HEK293 (cell line): Measurements from ENCODE around the gene TEC.

ENCODE experiments used
- CTCF ChIA-PET: fragments of 350-600 bp; formaldehyde crosslinking; extraction: SDS; loops from one replicate; lab custom pipeline; 2021; ENCODE audit warnings: antibody characterized with exemption; lab: Yijun Ruan, JAX
- POLR2A ChIA-PET: fragments of 300-600 bp; formaldehyde crosslinking; extraction: SDS; loops from one replicate; lab custom pipeline; 2020; ENCODE audit warnings: antibody characterized with exemption, inconsistent platforms; lab: Yijun Ruan, JAX
- H3K27ac ChIP-seq: fragments of 200-500 bp; sonication (Bioruptor generic); 2 replicates; pipeline ENCODE4 v1.5.1; 2014; ENCODE audit warnings: low read depth, low read length, control low read depth, inconsistent platforms; ENCODE audit errors: extremely low read depth
- H3K36me3 ChIP-seq, 2 experiments: fragments of 200-500 bp in 1 of 2; sonication (Bioruptor generic) in 1 of 2; 1 replicate in 1 of 2; 2 replicates in 1 of 2; pipeline ENCODE4 v1.5.1; 2014 to 2017; ENCODE audit warnings: inconsistent platforms in 2 of 2, low read length in 2 of 2; ENCODE audit not compliant: control insufficient read depth in 2 of 2, insufficient read depth in 1 of 2
- H3K4me1 ChIP-seq: fragments of 200-500 bp; sonication (Bioruptor generic); 2 replicates; pipeline ENCODE4 v1.5.1; 2014; ENCODE audit warnings: mild to moderate bottlenecking, low read length, inconsistent platforms; ENCODE audit not compliant: control insufficient read depth, insufficient read depth
- H3K4me3 ChIP-seq: 2 replicates; pipeline ENCODE4 v1.5.1; 2011; ENCODE audit warnings: low read depth, mild to moderate bottlenecking, control low read depth, low read length, moderate library complexity
- H3K9me3 ChIP-seq: fragments of 200-500 bp; sonication (Bioruptor generic); 2 replicates; pipeline ENCODE4 v1.5.1; 2014; ENCODE audit warnings: low read depth, low read length, inconsistent platforms; ENCODE audit not compliant: control insufficient read depth, insufficient read depth
- KLF8 ChIP-seq: fragments of 450-650 bp; formaldehyde crosslinking; IDR thresholded peaks from 2 replicates; pipeline ENCODE4 v1.5.1; 2016; ENCODE audit warnings: missing biosample characterization, missing genetic modification characterization
- MZF1 ChIP-seq: fragments of 450-650 bp; formaldehyde crosslinking; IDR thresholded peaks from 2 replicates; pipeline ENCODE4 v1.5.1; 2017; ENCODE audit warnings: missing biosample characterization, missing genetic modification characterization, borderline replicate concordance
- ZFP69B ChIP-seq: fragments of 450-650 bp; formaldehyde crosslinking; IDR thresholded peaks from 2 replicates; pipeline ENCODE4 v1.5.1; 2016; ENCODE audit warnings: missing biosample characterization, missing genetic modification characterization
- ZNF133 ChIP-seq: fragments of 450-650 bp; formaldehyde crosslinking; IDR thresholded peaks from 2 replicates; pipeline ENCODE4 v1.5.1; 2016; ENCODE audit warnings: missing biosample characterization, missing genetic modification characterization
- ZNF211 ChIP-seq: fragments of 450-650 bp; formaldehyde crosslinking; IDR thresholded peaks from 2 replicates; pipeline ENCODE4 v1.5.1; 2016; ENCODE audit warnings: low read depth, missing biosample characterization, missing genetic modification characterization
- ZNF239 ChIP-seq: fragments of 450-650 bp; formaldehyde crosslinking; IDR thresholded peaks from 2 replicates; pipeline ENCODE4 v1.5.1; 2016; ENCODE audit warnings: missing biosample characterization, missing genetic modification characterization
- ZNF24 ChIP-seq: fragments of 450-650 bp; formaldehyde crosslinking; IDR thresholded peaks from 2 replicates; pipeline ENCODE4 v1.5.1; 2016; ENCODE audit warnings: missing biosample characterization, missing genetic modification characterization
- ZNF324 ChIP-seq: fragments of 450-650 bp; formaldehyde crosslinking; IDR thresholded peaks from 2 replicates; pipeline ENCODE4 v1.5.1; 2016; ENCODE audit warnings: missing biosample characterization, missing genetic modification characterization
- ZNF501 ChIP-seq: fragments of 450-650 bp; formaldehyde crosslinking; IDR thresholded peaks from 2 replicates; pipeline ENCODE4 v1.5.1; 2016; ENCODE audit warnings: missing biosample characterization, missing genetic modification characterization
- ZNF510 ChIP-seq: fragments of 450-650 bp; formaldehyde crosslinking; IDR thresholded peaks from 2 replicates; pipeline ENCODE4 v1.5.1; 2018; ENCODE audit warnings: mild to moderate bottlenecking, missing genetic modification characterization, missing biosample characterization; ENCODE audit not compliant: insufficient replicate concordance
- ZNF558 ChIP-seq: fragments of 450-650 bp; formaldehyde crosslinking; IDR thresholded peaks from 2 replicates; pipeline ENCODE4 v1.5.1; 2016; ENCODE audit warnings: missing biosample characterization, missing genetic modification characterization
- ZNF768 ChIP-seq: fragments of 450-650 bp; formaldehyde crosslinking; IDR thresholded peaks from 2 replicates; pipeline ENCODE4 v1.5.1; 2018; ENCODE audit warnings: missing biosample characterization, mild to moderate bottlenecking, missing genetic modification characterization
- ZNF777 ChIP-seq: fragments of 450-650 bp; formaldehyde crosslinking; IDR thresholded peaks from 2 replicates; pipeline ENCODE4 v1.5.1; 2017; ENCODE audit warnings: missing biosample characterization, missing genetic modification characterization, borderline replicate concordance
- ZNF792 ChIP-seq: fragments of 450-650 bp; formaldehyde crosslinking; IDR thresholded peaks from 2 replicates; pipeline ENCODE4 v1.5.1; 2016; ENCODE audit warnings: missing biosample characterization, missing genetic modification characterization
- ZNF837 ChIP-seq: fragments of 450-650 bp; formaldehyde crosslinking; IDR thresholded peaks from 2 replicates; pipeline ENCODE4 v1.5.1; 2016; ENCODE audit warnings: missing biosample characterization, missing genetic modification characterization
- TF ChIP-seq, protein P1 (sequence below): fragments of 450-650 bp; formaldehyde crosslinking; IDR thresholded peaks from 2 replicates; pipeline ENCODE4 v1.5.1; 2016; ENCODE audit warnings: missing biosample characterization, missing genetic modification characterization
- TF ChIP-seq, protein P2 (sequence below): fragments of 450-650 bp; formaldehyde crosslinking; IDR thresholded peaks from 2 replicates; pipeline ENCODE4 v1.5.1; 2016; ENCODE audit warnings: missing biosample characterization, missing genetic modification characterization
- TF ChIP-seq, protein P3 (sequence below): fragments of 450-650 bp; formaldehyde crosslinking; IDR thresholded peaks from 2 replicates; pipeline ENCODE4 v1.5.1; 2016; ENCODE audit warnings: missing biosample characterization, missing genetic modification characterization

TEC gene

DNA sequence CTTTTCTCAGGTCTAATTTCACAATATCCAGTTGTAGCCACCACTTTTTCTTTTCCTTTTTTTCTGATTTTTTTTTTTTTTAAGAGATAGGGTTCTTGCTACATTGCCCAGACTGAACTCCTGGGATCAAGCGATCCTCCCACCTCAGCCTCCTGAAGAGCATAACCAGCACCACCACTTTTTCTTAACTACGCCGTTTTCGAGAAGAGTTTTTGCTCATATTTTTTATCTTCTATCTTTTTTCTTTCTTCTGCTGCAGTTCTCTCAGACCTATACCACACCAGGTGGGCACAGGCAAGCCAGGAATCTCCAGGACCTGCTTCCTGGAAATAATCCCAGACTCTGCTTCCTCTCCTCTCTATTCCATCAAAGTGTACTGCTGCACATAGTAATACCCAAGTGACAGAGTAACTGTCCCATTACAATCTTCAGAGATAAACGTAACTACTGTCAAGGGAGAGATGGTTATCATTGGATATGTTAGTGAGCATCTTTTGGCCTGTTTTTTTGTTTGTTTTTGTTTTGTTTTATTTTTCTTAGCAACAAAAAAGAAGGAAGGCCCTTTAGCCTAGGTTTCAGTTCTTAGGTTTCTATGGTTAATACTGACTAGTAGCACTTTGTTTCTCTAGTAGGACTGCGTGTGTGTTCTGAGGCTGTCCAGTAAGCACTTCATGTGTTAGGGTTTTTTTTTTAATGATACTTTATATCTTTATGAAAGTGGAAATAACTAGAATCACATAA is 76.4 kb downstream of the TEC start:
- CTCF ChIA-PET = interaction anchor here (0.6 kb wide), 1 partner anchor 55 kb away, joined by 3 read pairs; no protein-coding TSS in a partner anchor
- TF ChIP-seq ZNF211 (tag by site-specific recombination) (no peak), ZNF133 (tag by site-specific recombination) (no peak), ZNF239 (tag by site-specific recombination) (no peak), ZNF510 (tag by site-specific recombination) (no peak), ZNF501 (tag by site-specific recombination) (no peak), ZNF768 (tag by site-specific recombination) (no peak), ZNF837 (tag by site-specific recombination) (no peak), ZNF777 (tag by site-specific recombination) (no peak), ZNF324 (tag by site-specific recombination) (no peak), ZFP69B (no peak), ZNF24 (tag by site-specific recombination) (no peak), MZF1 (tag by site-specific recombination) (no peak), ZNF558 (tag by site-specific recombination) (no peak), ZNF792 (tag by site-specific recombination) (no peak), KLF8 (no peak)
- TF ChIP-seq, protein P1, sequence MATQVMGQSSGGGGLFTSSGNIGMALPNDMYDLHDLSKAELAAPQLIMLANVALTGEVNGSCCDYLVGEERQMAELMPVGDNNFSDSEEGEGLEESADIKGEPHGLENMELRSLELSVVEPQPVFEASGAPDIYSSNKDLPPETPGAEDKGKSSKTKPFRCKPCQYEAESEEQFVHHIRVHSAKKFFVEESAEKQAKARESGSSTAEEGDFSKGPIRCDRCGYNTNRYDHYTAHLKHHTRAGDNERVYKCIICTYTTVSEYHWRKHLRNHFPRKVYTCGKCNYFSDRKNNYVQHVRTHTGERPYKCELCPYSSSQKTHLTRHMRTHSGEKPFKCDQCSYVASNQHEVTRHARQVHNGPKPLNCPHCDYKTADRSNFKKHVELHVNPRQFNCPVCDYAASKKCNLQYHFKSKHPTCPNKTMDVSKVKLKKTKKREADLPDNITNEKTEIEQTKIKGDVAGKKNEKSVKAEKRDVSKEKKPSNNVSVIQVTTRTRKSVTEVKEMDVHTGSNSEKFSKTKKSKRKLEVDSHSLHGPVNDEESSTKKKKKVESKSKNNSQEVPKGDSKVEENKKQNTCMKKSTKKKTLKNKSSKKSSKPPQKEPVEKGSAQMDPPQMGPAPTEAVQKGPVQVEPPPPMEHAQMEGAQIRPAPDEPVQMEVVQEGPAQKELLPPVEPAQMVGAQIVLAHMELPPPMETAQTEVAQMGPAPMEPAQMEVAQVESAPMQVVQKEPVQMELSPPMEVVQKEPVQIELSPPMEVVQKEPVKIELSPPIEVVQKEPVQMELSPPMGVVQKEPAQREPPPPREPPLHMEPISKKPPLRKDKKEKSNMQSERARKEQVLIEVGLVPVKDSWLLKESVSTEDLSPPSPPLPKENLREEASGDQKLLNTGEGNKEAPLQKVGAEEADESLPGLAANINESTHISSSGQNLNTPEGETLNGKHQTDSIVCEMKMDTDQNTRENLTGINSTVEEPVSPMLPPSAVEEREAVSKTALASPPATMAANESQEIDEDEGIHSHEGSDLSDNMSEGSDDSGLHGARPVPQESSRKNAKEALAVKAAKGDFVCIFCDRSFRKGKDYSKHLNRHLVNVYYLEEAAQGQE (tag by site-specific recombination) = no peak
- TF ChIP-seq, protein P2, sequence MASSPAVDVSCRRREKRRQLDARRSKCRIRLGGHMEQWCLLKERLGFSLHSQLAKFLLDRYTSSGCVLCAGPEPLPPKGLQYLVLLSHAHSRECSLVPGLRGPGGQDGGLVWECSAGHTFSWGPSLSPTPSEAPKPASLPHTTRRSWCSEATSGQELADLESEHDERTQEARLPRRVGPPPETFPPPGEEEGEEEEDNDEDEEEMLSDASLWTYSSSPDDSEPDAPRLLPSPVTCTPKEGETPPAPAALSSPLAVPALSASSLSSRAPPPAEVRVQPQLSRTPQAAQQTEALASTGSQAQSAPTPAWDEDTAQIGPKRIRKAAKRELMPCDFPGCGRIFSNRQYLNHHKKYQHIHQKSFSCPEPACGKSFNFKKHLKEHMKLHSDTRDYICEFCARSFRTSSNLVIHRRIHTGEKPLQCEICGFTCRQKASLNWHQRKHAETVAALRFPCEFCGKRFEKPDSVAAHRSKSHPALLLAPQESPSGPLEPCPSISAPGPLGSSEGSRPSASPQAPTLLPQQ = no peak
- TF ChIP-seq, protein P3, sequence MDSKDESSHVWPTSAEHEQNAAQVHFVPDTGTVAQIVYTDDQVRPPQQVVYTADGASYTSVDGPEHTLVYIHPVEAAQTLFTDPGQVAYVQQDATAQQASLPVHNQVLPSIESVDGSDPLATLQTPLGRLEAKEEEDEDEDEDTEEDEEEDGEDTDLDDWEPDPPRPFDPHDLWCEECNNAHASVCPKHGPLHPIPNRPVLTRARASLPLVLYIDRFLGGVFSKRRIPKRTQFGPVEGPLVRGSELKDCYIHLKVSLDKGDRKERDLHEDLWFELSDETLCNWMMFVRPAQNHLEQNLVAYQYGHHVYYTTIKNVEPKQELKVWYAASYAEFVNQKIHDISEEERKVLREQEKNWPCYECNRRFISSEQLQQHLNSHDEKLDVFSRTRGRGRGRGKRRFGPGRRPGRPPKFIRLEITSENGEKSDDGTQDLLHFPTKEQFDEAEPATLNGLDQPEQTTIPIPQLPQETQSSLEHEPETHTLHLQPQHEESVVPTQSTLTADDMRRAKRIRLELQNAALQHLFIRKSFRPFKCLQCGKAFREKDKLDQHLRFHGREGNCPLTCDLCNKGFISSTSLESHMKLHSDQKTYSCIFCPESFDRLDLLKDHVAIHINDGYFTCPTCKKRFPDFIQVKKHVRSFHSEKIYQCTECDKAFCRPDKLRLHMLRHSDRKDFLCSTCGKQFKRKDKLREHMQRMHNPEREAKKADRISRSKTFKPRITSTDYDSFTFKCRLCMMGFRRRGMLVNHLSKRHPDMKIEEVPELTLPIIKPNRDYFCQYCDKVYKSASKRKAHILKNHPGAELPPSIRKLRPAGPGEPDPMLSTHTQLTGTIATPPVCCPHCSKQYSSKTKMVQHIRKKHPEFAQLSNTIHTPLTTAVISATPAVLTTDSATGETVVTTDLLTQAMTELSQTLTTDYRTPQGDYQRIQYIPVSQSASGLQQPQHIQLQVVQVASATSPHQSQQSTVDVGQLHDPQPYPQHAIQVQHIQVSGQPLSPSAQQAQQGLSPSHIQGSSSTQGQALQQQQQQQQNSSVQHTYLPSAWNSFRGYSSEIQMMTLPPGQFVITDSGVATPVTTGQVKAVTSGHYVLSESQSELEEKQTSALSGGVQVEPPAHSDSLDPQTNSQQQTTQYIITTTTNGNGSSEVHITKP = no peak
- TF ChIP-seq, all 188 proteins: peak for 0
- Histone ChIP-seq H3K4me1 (no peaks in the 10 kb centered on the region; the same call in 1 of the 2 replicates), H3K9me3 (no peaks in the 10 kb centered on the region), H3K36me3 (no peaks in the 10 kb centered on the region), H3K27ac (no peak overlapping the region), H3K4me3 (no peak overlapping the region)
- POLR2A ChIA-PET = no interaction called here
